ENCODE measurements around the gene FMN2.

DNA sequence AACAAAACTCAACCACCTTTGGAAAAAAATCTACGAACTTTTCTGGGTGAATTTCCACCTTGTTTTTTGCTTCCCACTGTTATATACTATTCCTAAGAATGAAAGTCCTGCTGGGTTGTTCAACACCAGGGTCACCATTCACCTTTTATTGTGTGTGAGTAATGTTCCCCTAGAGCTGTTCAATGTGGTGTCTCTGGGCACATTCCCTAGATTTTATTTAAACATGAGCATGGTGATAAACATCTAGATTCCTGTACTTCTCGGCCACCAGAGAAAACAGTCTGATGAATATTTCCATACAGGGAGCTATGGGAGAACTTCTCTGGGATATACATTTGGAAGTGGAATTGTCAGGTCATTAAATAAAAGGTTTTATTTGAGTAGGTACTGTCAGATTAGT, 13.0 kb downstream of the FMN2 start:
- TF ChIP-seq, protein P1, sequence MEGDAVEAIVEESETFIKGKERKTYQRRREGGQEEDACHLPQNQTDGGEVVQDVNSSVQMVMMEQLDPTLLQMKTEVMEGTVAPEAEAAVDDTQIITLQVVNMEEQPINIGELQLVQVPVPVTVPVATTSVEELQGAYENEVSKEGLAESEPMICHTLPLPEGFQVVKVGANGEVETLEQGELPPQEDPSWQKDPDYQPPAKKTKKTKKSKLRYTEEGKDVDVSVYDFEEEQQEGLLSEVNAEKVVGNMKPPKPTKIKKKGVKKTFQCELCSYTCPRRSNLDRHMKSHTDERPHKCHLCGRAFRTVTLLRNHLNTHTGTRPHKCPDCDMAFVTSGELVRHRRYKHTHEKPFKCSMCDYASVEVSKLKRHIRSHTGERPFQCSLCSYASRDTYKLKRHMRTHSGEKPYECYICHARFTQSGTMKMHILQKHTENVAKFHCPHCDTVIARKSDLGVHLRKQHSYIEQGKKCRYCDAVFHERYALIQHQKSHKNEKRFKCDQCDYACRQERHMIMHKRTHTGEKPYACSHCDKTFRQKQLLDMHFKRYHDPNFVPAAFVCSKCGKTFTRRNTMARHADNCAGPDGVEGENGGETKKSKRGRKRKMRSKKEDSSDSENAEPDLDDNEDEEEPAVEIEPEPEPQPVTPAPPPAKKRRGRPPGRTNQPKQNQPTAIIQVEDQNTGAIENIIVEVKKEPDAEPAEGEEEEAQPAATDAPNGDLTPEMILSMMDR (IDR thresholded peaks at IDR 0.05), result no peak
- TF ChIP-seq POLR2AphosphoS5 (IDR thresholded peaks at IDR 0.05), result no peak
